Left cardiac atrium (tissue), 4 donors: ENCODE results near the gene CPT1B. TPM values are rescaled to one million over a fixed set of nuclear protein-coding genes. Genes with fewer than 3 reads are reported as not detected.
"Not testable (repeated sequence)": the region's sequence is repeated elsewhere in the genome, so short reads cannot be mapped to it uniquely, and the experiment has no call there.

ENCODE experiments used
- ATAC-seq, 2 donors: fragments of 200-7000 bp; cut with Tn5 transposase; one replicate each; pipeline ENCODE4 v1.9.1; 2020; ENCODE audit warnings: mild to moderate bottlenecking in 2 of 2, moderate library complexity in 2 of 2
- DNase-seq: peaks from one replicate; pipeline ENCODE4 v3.0.0-alpha.2; 2020
- intact Hi-C, 2 donors: fragments of 100-400 bp; cut with DNase I; formaldehyde crosslinking; loops; one replicate each; pipeline versions ENCODE4 v1.14.1 to v1.15.1; 2022 to 2023
- long read RNA-seq: library from polyadenylated mRNA; unstranded; transcript quantifications from one replicate; pipeline ENCODE4 v2.0.0, GENCODE V29; 2021
- total RNA-seq, 2 donors: library from RNA; stranded (reverse); fragmentation: NEBNext Ultra II Directional; extraction: Animal tissue kit (Norgen Biotek cat#: 25700); gene quantifications; one replicate each; pipeline ENCODE4 v1.2.1, GENCODE V29; 2021
- donor health status: DM: no; HTN: yes; CAD: no.
- donor health status: DM: no; HTN: yes; CAD: no; lungs with severe emphysema.
- donor health status: DM: yes; HTN: yes; CAD: no.
- donor health status: Dilated cardiomyopathy.

The CPT1B gene
- total RNA-seq, result 100 to 1,000 TPM; 201 to 269 TPM
- long read RNA-seq, transcript CPT1B-204 (19 exons, 2,647 nt), result minor isoform, 10 of 334 reads
- long read RNA-seq, transcript CPT1B-201 (20 exons, 2,592 nt), result major isoform, 204 of 334 reads
- long read RNA-seq, transcript CPT1B-203 (19 exons, 2,662 nt), result minor isoform, 30 of 334 reads
- long read RNA-seq, partial matches to known transcripts, result 31 of 334 reads
- long read RNA-seq, other reads (novel, unspliced or antisense), result 58 of 334 reads

DNA sequence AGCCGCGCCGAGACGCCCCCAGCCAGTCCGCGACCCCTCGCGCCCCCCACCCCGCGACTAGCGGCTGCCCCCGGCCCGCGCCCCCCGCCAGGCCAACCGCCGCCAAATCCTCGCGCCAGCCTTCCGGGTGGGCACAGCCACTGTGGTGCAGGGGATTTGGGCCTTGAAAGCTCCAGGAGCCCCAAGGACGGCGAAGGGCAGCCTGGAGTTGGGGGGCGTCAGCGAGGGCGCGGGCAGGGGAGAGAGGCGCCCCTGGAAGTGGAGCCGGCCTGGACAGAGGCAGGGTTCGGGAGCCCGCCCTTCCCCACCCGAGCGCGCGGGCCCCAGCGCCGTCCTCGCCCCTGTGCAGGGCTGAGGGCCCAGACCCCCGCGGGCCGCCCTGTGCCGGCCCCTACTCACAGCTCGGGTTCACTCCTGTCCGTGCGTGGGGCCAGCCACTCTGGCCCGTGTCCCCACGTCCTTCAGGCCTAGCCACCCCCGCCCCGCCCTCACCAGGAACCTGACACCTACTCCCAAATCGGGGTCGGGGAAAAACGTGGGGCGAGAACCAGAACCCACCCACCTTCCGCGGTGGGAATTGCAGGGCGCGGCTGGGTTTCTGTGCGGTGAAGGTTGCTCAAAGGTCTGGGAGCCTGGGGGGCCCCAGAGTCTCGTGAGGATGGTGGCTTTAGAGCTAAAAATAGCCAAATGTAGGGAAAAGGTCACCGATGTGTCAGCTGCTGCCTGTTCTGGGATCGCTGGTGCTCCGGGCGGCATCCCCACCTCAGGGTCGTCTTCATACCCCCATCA lies at the start of gene CPT1B:
Gene CPT1B, minus strand, starts transcription at position 441 of the 789 bp plus-strand sequence. CDS start 512 bp downstream, outside the sequence.
- DNase-seq, result peak; percentile 64
- intact Hi-C loops, result no loop called here
- peak in 1 of 2 donors; percentile 6 for ATAC-seq

DNA sequence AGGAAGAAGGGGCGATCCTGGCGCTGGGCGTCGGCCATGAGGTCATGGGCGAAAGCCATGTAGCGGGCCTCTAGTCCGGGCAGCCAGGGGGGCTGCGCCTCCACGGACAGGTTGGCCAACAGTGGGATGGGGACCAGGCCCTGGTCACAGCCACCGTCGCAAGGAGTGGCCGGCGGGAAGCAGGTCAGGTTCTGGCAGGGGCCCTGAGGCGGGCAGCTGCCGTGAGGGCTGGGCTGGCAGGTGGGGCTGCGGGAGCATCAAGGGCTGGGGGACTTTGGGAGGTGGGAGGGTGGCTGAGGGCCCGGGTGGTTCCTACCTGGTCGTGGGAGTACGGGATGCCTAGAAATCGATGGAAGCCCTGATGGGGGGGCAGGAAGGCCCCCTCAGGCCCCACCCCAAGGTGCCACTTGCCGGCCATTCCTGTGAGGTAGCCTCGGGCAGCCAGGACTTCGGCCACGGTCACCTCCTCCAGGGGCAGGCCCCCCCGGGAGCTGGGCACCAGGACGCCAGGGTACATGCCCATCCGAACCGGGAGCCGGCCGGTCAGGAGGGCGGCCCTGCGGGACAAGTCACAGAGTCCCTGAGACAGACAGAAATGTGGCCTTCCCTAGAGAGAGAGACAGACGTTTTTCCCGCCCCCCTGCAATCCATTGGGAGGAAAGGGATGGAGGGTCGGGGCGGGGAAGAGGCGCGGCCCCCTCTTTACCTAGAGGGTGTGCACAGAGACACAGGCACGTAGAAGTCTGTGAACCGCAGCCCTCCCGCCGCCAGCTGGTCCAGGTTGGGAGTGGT lies 48.8 kb upstream of the CPT1B start:
- DNase-seq (no peak), ATAC-seq (peak; percentile 1)
- intact Hi-C loops, result no loop called here

DNA sequence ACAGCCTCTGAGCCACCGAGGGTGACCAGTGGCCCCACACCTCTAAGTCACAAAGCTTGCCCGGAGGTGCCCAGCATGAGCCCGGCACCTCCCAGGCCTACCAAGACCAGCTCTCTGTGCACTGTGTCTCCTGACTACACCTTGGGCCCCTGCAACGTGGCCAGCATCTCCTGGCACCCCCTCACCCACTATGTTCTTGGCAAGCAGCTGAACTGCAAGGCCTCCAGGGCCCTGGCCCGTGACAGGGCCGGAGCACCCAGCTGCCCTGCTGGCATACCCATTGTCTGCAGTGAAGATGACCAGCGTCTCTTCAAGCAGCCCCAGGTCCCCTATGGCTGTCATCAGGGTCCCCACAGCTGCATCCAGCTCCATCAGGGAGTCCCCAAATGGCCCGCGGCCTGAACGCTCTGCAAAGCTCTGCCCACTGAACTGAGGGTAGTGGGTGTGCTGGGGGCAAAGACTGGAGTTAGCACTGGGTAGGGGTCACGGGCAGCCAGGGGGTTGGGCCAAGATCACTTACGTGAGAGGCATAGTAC lies 48.2 kb upstream of the CPT1B start:
- no peak for ATAC-seq
- intact Hi-C loops, result no loop called here
- no peak for DNase-seq

DNA sequence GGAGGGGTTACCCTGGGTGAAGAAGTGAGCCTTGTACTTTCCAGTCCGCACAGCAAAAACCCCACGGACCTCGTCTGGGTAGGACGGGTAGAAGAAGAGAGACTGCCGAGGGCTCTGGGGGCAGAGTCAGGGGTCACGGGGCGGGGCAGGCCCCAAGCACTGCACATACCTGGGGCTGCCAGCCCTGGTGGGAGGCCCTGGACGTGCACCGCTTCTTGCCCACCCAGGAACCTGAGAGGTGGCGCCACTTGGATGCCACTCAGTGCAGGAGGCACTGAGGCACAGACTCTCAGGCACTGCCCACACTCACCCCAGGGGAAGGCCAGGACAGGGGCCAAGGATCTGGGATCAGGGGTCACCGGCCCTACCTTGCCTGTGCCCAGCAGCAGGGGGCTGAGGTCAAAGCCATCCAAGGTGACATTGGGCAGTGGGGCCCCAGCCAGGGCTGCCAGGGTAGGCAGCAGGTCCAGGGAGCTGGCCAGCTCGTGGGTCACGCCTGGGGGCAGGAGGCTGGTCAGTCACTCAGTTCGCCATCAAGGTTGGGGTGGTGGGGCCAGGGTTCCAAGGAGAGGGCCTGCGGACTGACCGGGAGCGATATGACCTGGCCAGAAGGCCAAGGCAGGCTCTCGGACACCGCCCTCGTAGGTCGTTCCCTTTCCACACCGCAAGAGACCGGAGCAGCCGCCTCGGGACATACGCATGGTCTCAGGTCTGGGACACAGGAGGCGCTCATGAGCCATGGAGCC lies 47.5 kb upstream of the CPT1B start:
- no peak for DNase-seq
- no peak for ATAC-seq
- intact Hi-C loops, result no loop called here

DNA sequence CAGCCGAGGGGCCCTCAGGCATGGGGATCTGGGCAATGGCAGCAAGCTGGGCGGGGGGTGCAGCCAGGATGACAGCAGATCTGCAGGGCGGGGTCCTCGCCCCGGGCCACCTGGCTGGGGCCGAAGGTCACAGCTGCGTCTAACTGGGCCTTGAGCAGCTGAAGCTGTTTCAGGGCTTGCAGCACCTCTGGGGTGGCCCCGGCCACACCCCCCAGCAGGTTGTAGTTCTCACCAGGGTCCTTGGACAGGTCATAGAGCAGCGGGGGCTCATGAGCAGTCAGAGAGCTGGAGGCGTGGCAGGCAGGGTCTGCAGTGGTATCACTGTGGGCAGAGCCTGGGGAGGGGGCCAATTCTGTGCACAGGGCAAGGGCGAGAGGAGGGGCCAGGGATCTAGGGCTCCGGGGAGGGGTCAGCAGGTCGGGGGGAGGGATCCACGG lies 46.9 kb upstream of the CPT1B start:
- intact Hi-C loops, result no loop called here
- DNase-seq, result no peak
- ATAC-seq, result no peak

DNA sequence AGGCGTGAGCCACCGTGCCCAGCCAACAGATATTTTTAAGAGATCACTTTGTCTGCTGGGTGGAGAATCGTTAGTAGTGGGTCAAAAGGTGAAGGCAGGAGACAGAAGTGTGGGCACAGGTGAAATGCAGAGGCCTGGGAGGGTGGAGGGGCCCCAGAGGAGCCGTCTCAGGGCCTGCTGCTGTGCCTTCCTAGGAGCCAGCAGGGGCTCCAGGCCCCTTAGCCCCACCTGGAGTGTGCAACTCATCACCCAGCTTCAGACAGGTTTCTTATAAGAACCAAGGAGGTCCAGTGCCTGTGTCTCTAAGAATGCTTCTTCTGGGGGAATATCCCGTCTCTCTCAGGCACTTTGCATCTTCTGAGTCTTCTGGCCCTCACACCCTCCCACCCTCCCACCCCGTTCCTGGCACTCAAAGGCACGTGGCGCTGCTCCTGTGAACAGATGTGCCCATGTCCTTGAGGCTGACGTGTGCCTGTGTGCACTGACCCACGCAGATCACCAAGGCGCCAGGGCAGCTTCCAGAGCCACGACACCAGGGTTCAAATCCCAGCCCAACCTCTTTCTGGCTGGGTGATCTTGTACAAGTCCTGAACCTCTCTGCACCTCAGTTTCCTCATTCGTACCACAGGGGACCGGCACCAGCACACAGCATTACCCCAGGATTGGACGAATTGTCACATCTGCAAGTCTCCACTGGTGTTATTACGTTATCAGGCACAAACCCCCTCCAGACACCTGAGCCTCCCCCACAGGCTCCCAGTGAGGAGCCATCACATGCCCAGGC lies 46.3 kb upstream of the CPT1B start:
- DNase-seq (no peak), ATAC-seq (no peak)
- intact Hi-C loops, result loop anchor here in 1 of 2 donors (5.0 kb wide), 1 partner anchor 42 kb away; the partner anchor contains the start of gene CHKB

DNA sequence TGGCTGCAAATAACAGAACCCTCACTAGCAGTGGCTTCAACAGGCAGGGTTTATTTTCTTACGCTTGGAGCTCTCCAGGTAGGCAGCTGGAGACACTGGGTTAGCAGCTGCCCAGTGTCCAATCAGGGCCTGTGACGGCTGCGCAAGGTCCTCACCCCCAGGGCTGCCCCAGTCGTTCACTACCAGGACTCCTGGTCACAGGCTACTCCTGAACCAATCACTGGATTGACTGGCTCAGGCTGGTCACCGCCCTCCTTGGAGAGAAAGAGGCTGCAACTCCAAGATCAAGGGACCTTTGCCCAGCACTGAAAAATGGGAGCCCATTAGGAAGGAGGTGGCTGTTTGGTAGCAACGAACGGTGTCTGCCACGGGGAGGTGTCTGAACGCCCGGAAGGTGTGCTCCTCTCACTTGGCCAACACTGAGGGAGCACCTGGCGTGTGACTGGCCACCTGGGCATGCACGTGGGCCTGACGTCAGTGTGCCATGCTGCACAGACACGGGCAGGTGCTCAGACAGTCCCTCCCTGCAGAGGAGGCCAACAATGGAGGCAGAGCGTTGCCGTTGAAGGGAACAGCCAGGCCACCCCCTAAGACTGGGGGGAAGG lies 44.6 kb upstream of the CPT1B start:
- no peak for ATAC-seq
- no peak for DNase-seq
- intact Hi-C loops, result loop anchor here in 1 of 2 donors (5.0 kb wide), 1 partner anchor 41 kb away; the partner anchor contains the start of gene CHKB

DNA sequence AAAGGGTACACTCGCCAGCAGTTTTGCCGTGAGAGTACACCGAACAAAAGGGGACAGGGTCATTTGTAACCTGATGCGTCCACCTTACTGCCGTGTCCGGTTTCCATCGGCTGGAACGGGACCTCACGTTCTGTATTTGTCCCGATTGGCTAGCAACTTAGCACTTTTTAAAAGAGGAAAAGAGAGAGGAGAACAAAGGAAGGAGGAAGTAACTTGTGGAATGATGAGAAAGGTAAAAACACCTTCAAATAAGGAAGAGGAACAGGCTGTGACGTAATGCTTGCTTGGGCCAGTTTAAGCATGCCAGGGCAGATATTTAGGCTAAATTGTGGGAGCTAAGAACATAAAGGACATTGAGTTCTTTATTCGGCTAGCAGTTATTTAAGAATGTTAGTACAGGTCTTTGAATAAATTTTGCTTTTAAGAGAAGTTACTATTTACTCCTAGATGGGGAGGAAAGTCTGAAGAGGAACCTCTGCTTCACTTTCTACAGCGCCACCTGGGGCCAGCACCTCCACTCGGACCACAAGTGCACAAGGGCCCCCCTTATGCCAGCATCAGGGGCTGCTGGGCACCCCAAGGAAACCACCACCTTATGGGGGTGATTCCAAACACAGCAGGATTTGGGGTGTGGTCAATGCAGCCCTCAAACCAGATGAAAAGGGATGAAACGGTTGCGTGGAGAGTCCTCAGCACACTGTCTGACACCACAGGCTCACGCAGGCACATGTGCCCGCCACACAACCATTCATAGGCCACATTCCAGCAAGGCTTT lies 43.9 kb upstream of the CPT1B start:
- intact Hi-C loops, result loop anchor here in 1 of 2 donors (5.0 kb wide), 1 partner anchor 40 kb away; the partner anchor contains the start of gene CHKB
- no peak for ATAC-seq
- DNase-seq, result no peak

DNA sequence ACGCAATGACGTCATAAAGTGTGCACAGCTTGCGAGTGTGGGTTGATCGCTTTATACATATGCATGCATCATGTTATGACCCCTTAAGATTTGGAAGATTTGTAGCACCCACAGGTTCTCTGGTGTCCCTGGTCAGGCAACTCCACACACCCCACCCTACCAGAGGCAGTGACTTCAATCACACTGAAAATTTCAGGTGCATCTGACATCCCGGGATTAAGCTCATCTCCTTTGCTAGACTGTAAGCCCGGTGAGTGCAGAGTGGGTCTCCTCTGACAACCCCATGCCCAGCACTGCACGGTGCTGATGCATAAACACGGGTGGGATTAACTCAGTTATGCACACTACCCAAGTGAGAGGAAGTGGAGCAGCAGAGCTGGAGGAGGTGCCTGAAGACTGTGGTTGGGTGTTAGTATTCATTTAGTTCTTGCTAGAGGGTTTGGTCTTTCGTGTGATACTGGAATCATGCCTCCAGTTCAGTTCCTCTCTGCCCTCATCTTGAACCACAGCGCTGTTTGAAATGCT lies 43.2 kb upstream of the CPT1B start:
- no peak for DNase-seq
- intact Hi-C loops, result loop anchor here in 1 of 2 donors (5.0 kb wide), 1 partner anchor 39 kb away; the partner anchor contains the start of gene CHKB
- peak in 1 of 2 donors; percentile 37 for ATAC-seq

DNA sequence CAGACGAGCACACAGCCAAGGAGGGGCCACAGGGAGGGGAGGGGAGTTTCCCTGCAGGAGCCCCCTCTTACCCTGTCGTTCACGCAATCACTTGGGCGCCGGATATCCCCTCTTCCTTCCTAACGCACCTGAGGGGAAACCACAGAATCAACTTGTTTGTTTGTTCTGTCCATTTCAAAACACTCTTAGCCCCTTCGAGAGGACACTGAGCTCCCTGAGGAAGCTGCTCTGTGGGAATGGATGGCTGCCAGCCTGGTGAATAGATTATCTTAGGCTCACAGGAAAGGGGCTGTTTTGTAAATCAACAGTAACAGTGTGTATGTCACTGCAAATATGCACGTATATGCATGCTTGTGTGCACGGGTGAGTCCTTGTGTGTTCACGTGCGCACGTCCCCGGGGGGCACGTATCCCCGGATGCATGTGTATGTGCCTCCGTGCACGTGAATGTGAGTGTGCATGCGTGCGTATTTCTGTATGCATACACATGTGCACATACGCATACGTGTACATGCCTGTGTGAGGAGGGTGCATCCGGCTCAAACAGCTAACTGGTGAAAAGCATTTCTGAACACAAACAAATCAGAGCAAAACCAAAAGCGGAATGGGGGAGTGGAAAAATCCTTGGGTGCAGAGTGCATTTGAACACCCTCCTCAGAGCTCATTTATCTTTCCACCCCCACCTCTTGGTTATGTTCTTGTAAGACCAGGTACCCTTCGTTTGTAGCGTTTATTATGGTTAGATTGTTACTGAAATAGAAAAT lies 42.5 kb upstream of the CPT1B start:
- ATAC-seq, result peak; percentile 83 to 84
- peak; percentile 86 for DNase-seq
- intact Hi-C loops, result loop anchor here in 1 of 2 donors (5.0 kb wide), 1 partner anchor 38 kb away; the partner anchor contains the start of gene CHKB

DNA sequence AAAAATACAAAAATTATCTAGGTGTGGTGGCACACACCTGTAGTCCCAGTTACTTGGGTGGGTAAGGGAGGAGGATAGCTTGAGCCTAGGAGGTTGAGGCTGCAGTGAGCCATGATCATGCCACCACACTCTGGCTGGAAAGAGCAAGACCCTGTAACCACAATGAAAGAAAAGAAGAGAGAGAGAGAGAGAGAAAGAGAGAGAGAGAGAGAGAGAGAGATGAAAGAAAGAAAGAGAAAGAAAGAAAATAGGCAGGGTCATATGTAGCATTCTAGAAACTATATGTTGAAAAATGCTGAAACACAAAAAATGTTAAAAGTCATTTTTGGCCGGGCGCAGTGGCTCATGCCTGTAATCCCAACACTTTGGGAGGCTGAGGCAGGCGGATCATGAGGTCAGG lies 36.1 kb upstream of the CPT1B start:
- DNase-seq, ATAC-seq: not testable (repeated sequence)
- intact Hi-C loops, result loop anchor here in 1 of 2 donors (10.0 kb wide), 1 partner anchor 69 kb away; the partner anchor contains the start of gene KLHDC7B

DNA sequence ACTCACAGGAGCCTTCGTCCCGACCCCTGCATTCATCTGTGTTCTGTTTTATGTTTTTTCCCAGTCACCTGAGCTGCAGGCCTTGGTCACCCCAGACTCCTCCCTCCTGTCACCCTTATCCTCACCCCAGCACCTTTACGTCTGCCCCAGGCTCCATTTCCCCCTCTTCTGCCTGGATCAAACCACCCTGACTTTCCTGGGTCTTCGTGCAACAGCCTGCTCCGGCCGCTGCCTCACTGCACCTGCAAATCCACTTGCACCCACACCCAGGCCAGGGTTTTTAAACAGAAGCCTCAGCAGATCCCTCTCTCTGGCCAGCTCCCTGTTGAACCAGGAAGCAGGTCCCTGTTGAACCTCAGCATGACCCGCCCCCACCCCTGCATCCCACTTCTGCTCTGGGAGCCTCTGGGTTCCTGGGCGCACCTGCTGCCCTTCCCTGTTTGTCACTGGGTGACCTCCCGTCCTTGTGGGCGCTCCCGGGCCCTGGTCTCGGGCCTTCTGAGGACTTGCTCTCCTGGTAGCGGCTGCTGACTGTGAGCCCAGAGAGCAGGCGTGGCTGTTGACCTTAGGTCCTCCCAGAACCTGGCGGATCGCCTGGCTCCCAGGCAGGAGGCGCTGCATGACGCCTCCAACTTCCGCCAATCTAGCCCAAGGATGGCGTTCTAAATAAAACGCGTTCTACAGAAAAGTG lies 35.2 kb upstream of the CPT1B start:
- DNase-seq (no peak), ATAC-seq (peak; percentile 54 to 84)
- intact Hi-C loops, result loop anchor here in 1 of 2 donors (10.0 kb wide), 1 partner anchor 69 kb away; the partner anchor contains the start of gene KLHDC7B

DNA sequence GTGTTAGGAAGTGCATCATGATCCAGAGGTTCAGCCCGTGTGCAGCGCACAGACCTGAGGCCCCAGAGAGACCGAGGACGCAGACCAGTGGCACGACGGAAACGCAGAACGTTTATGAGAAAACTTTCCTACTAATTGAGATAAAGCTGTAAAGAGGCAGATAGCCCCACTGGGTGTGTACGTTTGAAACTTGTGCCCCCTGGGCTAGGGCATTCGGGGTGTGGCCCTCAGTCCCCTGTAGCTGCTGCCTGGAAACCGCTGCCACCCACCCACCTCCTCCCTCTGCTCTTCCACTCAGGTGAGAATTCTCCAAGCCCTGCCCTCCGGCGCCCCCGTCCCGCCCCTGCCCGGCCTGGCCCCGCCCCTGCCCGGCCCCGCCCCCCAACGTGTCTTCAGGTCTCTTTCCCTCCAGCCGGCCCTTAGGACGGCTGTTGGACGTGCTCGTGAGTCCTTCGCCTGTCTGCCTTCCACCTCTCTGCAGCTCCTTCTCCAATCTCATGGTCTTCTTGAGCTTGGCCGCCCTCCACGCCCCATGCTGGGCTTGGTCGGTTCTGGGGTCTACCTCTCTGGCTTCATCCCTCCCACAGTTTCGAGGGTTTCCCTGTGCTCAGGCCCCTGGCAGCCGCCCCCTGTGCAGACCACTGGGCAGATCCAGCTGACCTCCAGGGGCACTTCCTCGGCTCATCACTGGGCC lies 34.4 kb upstream of the CPT1B start:
- DNase-seq (no peak), ATAC-seq (peak; percentile 36 to 56)
- intact Hi-C loops, result loop anchor here in 1 of 2 donors (10.0 kb wide), 1 partner anchor 68 kb away; the partner anchor contains the start of gene KLHDC7B

DNA sequence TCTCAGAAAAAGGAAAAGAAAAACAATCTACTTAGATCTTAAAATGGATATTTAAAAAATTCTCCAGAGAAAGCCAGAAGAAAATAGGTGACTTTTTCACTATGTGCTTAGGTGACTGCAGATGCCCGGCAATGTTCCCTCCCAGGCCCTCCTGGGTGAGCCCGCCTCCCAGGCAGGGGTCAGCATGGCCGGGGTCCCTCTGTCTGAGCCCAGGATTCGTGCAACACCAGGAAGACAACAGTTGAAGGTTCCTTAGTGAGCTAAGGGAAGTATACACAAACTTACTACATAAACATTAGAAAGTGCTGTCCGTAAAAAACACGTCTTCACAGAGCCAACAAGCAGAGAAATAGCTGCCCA lies 33.9 kb upstream of the CPT1B start:
- DNase-seq (no peak), ATAC-seq (no peak)
- intact Hi-C loops, result loop anchor here in 1 of 2 donors (10.0 kb wide), 1 partner anchor 67 kb away; the partner anchor contains the start of gene KLHDC7B
